ENCODE results near the gene AIRE.

AIRE gene

GRCh38 chr21:44306936-44307704 lies 21.4 kb downstream of the AIRE start:
- no peak for DNase-seq

- DNase-seq, result no peak
Observed at GRCh38 chr21:44310628-44311507, 25.2 kb downstream of the AIRE start.

- DNase-seq, result no peak
Observed at GRCh38 chr21:44312089-44312488, 26.4 kb downstream of the AIRE start.

- no peak for DNase-seq
Observed at GRCh38 chr21:44312716-44313115, 27.0 kb downstream of the AIRE start.

DNA sequence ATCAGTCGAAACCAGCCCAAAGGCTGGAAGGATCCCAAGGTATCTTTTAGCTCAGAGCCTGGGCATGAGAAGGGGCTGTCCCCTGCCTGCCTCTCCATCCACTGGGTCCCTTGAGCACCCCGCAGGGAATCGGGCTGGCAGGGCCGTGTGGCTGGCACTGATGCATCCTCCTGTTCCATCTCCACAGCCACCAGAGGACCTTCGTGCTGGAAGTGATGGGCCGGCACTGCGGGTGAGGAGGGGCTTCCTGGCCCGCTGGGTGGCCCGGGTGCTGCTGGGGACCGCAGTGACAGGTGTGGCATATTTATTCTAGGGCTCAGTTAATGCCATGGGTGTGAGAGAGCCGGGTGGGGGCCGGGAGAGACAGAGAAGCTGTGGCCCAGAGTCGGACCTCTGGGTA lies 27.8 kb downstream of the AIRE start:
- no peak for DNase-seq

- DNase-seq, result no peak
Observed at GRCh38 chr21:44314128-44314527, 28.5 kb downstream of the AIRE start.

GRCh38 chr21:44314561-44314960 lies 28.9 kb downstream of the AIRE start:
- DNase-seq, result no peak

DNA sequence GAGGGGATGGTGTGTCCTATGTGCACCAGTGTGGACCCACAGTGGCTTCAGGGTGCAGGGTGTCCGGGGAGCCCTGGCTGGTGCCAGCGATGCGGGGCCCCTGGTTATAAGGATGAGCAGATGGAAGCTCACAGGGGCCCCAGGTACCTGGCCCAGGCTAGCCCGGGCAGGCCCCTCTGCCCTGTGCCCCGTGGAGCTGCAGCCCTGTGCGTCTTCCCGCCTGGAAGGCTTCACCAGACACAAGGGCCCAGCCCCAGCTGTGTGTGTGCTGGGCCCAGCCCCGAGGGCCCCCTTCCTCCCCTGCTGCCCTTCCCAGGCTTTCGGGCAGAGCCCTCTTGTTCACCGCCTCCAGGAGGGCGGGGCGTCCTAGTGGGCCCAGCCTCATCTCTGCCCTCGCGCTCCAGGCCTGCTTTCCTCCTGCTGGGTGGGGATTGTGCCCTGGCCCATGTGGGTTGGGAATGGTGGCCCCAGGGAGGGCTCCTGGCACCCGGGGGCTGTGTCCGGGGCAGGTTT lies 30.1 kb downstream of the AIRE start:
- DNase-seq, result no peak

- no peak for DNase-seq
Observed at GRCh38 chr21:44316277-44316900, 30.7 kb downstream of the AIRE start.

DNA sequence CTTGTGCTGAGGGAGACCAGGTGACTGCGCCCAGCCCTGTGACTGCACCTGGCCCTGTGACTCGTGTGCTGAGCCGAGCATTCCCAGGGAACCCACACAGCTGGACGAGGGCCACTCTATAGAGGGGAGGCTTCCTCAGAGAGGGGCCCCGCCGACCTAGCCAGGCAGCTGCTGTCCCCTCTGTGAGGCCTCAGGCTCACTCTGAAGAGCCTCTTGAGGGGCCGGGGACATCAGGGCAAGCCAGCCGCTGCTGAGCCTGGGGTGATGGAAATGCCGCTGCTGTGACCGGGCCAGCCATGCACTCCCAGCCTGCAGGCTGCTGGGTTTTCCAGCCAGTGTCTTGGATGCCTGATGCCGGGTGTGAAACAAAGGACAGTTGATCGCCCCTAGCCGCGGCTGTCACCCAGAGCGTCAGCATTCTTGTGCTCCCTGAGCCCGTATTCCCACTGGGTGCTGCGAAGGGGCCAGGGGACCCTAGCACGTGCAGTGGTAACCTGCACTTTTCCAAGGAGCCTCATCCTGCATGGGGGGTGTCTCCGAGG lies 31.6 kb downstream of the AIRE start:
- no peak for DNase-seq

GRCh38 chr21:44317871-44318270 lies 32.2 kb downstream of the AIRE start:
- no peak for DNase-seq

DNA sequence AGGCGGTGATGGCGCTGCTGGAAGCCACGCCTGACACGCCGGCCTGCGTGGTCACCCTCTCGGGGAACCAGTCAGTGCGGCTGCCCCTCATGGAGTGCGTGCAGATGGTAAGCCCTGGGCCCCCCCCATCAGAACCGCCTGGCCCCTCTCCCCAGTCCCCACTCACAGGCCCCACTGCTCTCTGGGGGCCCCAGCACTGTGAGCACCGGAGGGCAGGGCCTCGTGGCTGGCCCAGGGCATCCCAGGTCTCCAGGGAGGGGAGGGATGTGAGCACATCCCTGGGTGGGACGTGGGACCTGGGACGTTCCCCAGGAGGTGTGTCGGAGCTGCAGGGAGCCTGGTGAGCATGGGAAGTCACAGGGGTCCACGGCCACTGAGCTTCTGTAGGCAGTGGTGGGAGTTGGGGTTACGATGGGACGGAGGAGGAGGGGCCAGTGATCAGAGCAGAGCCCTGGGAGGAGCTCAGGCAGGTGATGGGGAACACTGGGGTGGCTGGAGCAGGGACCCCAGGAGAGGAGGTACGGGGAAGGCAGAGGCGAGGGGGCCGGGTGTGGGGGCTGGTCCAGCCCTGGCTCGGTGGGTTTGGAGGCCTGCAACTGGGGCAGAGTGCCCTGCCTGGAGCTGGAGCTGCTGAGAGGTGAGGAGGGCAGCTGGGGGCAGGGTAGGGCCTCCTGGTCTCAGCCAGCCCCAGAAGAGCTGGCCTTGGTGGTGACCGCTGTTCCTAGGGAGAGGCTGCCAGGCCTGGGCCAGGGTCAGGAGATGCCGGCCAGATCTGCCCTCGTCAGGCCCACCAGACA lies 33.0 kb downstream of the AIRE start:
- DNase-seq, result no peak

DNA sequence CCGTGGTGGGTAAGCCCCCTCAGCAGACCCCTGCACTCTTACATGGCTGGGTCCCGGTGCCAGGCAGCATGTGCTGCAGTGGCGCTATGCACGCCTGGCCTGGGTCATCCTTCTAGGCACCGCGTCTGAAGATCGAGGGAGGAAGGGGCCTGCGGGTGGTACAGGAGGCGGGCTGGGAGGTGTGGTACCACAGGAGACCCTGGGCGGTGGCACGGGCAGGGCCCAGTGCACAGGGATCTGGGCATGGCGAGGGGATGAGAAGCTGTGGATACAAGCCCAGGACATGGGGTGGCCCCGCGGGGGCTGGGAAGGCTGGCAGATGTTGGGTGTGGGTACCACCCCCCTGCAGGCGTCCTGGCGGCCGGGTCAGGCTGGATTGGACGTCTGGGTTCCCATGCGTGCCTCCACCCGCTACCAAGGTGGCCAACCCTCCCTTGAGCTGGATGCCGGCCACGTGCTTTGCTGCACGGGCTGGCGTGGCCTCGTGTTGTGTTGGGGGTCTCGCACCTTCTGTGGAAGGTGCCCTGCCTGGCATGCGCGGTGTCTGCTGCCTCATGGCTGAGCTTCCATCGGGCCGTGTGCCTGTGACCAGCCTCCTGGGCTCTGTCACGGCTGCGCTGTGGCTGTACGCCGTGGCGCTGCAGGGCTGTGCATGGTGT lies 33.9 kb downstream of the AIRE start:
- DNase-seq, result no peak

GRCh38 chr21:44320847-44321246 lies 35.2 kb downstream of the AIRE start:
- no peak for DNase-seq

DNA sequence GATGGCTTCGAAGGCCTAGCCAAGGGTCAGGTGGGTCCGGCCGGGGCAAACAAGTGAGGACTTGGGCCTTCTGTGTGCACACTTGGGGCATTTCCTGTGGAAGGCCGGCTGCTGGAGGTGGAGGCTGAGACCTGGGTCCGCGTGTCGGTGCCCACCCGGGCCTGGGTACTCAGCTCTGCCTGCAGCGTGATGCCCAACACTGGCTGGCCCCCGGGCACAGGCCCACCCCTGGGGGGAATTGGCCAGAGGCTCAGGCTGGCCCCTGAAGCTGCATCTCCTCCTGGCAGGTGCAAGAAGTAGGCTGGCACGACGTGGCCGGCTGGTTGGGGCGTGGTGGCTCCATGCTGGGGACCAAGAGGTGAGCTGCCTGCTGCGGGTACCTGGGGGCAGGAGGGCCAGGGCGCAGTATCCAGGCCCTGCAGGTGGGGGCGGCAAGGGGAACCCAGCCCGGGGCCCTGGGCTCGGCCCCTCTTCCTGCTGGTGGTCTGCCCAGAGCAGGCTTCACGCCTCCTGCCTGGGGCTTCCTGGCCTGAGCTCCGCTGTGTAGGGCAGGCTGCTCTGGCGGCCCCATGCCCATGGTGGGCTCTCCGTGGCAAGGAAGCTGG lies 36.3 kb downstream of the AIRE start:
- DNase-seq, result no peak

- DNase-seq, result no peak
Observed at GRCh38 chr21:44322621-44323325, 37.1 kb downstream of the AIRE start.

DNA sequence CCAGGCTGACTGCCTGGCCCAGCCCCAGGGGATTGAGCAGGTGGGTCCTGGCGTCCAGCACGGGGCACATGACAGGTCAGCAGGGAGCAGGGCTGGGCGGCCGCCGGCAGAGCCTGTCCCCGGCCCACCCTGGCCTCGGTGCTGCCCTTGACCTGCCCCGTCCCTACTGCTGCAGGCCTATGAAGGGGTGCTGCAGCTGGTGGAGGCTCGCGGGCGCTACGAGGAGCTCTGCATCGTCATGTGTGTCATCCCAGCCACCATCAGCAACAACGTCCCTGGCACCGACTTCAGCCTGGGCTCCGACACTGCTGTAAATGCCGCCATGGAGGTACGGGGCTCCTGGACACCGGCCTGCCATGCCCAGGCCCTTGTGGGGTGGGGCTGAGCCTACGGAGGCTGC lies 37.9 kb downstream of the AIRE start:
- DNase-seq, result no peak

GRCh38 chr21:44324106-44324853 lies 38.6 kb downstream of the AIRE start:
- no peak for DNase-seq

DNA sequence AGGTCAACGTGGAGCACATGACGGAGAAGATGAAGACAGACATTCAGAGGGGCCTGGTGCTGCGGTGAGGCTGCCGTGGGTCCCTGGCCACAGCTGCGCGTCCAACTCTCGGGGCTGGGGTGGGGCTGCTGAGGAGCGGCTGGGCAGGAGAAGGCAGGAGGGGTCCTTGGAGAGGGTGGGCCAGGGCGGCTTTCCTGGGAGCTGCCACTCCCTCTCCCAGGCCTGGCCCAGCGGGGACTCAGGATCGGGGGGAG lies 39.1 kb downstream of the AIRE start:
- DNase-seq, result no peak
